NCI-H128 (cell line): ENCODE results near the gene ODF2L.
"Not testable (repeated sequence)": the region's sequence is repeated elsewhere in the genome, so short reads cannot be mapped to it uniquely, and the experiment has no call there.

Experiments used
- DNase-seq: peaks from one replicate; lab custom pipeline; 2025; ENCODE audit not compliant: unreplicated experiment; lab: John Stamatoyannopoulos, UW

ODF2L gene

DNA sequence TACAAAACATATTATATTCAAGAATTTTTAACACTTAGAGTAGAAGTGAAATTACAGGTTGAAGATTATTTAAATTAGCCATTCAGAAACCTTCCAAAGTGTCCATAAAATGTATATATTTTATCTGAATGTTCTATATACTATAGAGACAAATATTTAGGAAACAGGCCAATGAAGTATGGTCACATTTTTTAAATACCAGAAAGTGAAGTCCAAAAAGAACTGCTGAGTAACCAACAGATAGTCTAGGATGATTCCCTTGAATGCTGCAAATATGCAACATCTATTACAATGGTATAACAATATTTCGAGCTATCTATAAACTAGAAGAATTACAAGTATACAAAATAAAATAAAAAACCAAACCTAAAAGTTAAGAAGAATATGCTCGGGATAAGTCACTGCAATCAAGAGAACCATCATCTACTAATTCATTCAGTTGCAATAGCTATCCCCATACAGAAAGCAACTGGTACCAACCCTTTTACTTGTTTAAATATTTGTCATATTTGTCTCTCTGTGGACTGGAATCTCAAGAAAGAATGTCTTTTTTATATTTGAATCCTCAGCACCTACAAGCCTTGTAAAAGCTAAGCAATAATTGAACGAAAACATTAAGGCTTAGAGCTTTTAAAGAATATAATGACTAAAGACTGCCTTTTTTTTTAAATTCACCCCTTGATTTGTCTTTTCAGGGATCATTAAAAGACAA, 8.1 kb downstream of the ODF2L start:
- no peak for DNase-seq

DNA sequence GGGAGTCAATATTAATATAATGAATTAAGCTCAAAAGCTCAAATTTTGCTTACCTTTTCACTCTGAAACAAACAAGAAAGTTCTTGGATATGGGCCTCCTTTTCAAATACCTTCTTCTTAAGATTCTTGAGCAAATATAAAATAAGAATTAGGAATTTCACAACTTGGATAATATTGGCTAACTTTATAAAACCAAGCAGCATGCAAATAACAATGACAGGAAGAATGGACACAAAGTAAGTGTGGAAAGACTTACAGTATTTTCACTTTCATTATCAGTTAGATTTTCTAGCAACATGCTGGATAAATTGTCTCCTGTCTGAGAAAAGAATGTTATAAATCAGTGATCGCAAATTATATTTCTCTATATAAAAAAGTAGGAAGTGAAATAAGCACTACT, 13.2 kb downstream of the ODF2L start:
- DNase-seq, result no peak

DNA sequence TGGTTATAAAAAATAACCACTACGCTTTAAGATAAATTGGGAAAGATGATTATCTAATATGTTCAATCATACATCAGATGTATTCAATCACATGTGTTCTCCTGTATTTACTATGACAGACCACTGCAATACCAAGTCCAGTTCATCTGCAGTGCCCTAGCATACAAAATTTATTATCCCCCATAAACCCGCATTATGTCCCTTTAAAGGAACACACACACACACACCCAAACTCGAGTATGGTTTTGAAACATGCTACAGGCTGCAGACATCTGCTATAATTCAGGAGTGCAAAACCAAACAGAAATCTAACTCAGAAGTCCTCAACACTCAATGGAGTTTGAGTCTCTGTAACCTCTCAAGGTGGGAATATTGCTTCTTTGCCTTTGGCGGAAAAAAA, 14.9 kb downstream of the ODF2L start:
- no peak for DNase-seq

DNA sequence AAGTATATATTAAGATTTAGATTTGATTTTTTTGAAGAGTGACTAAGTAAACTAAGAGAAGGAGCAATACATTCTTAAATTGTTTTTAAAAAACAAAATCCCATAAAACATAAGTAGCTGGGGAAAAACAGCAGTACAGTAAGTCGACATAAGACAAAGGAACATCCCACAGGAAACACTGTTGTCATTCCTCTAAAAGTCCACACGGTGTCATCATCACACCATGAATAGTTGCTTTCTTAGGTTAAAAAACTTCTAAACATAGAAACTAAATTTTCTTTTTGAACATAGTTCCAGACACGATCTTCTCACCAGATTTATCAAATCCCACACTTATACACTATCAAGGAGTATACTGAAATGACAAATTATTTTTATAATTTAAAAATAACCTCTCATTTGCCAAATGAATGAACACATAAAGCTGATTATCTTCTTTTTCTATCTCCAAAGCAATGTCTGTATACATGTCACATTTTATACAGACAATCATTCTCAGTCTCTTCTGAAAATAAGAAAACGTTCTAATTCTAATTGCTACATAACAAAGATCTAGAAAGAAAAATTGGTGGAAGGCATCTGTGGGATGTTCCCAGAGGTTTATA, 15.8 kb downstream of the ODF2L start:
- peak; percentile 5 for DNase-seq

DNA sequence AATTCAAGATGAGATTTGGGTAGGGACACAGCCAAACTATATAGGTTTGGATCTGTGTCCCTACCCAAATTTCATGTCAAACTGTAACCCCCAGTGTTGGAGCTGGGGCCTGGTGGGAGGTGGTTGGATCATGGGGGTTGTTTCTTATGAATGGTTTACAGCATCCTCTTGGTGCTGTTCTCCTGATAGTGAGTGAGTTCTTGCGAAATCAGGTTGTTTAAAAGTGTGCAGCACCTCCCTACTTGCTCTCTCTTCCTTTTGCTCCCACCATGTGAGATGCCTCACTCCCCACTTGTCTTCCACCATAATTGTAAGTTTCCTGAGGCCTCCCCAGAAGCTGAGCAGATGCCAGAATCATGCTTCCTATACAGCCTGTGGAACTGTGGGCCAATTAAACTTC, 17.3 kb downstream of the ODF2L start:
- DNase-seq, result no peak

DNA sequence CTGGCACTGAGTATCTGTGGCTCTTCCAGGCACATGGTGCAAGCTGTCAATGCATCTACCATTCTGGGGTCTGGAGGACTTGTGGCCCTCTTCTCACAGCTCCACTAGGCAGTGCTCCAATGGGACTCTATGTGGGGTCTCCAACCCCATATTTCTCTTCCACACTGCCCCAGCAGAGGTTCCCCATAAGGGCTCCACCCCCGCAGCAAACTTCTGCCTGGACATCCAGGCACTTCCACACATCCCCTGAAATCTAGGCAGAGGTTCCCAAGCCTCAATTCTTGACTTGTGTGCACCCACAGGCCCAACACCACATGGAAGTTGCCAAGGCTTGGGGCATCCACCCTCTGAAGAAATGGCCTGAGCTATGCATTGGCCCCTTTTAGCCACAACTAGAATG, 18.8 kb downstream of the ODF2L start:
- no peak for DNase-seq

DNA sequence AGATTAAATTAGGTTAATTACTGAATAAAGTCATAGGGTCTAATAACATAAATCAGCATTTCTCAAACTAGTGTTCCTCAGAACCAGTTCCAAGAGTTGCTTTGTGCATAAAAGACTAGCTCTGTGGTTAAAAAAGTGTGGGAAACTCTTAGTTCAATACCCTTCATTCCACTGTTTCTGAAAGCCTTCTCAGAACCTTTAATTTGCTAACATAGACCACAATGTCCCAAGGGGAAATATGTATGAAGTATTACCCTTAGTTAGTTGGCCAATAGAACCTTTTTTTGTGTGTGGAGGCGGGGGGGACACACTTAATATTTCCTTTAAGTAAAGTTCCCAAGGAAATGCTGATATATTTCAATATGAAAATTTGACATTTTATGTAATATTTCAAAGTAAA, 20.4 kb downstream of the ODF2L start:
- no peak for DNase-seq

DNA sequence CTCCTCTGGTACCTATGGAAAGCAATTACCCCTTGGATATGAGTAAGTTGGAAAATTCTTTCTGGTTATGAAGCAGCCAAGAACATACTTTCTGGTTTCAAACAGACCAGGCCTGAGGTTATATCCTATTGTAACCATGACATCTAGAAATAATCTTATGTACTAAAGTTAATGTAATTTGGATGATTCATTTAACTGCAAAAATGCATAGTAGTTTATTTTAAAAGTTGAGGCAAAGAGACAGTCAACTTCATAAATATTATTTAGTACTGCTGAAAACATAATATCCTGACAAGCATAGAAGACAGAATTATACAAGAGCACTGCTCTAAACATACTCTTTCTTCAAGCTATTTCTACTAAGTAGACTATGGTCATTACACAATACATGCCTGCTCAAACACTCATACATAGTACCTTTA, 25.5 kb downstream of the ODF2L start:
- DNase-seq, result no peak

DNA sequence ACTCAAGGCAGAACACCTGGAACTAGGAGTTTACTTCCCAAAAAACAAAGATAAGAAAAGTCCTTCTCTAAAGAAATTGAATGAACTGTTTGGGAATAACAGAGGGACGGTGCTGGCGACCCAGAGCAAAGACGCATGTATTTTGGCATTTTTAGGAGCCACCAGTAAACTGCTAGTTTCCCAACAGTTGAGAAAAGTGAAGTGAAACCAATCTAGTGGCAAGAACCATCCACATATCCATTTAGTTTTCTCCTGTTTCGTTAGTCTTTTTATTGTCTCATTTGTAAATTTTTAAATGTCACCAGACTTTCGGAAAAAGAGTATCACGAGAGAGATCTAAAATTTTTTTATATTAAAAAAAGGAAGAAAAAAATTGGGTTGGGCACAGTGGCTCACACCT, 30.2 kb downstream of the ODF2L start:
- no peak for DNase-seq

DNA sequence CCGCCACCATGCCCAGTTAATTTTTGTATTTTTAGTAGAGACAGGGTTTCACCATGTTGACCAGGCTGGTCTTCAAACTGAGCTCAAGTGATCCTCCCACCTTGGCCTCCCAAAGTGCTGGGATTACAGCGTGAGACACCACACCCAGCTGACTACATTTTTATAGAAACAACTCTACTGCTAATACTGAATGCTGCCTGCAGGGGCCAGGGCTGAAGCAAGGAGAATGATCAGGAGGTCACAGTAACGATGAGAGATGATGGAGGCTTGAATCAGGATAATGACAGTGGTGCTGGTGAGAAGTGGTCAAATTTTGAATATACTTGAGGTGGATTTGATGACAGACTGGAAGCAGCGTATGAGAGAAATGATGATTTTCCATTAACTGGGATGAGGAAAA, 33.3 kb downstream of the ODF2L start:
- DNase-seq, result no peak

DNA sequence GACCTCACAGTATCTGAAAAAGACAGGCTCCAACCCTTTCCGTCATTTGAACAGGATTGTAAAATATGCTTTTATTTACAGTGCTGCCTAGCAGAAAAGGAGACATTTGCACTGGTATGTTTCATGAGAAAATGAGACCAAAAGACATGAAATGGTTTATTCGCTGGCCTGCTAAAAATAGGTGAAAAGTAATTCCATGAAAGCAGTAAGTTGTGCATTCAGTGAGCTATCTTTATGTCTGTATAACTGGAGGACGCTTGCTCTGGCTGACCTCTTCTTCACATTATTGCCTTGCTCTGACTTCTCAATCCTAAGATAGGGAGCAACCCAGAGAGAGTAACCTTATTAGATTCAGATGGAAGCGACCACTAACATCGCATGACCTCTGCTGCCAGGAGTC, 38.3 kb downstream of the ODF2L start:
- DNase-seq, result no peak

DNA sequence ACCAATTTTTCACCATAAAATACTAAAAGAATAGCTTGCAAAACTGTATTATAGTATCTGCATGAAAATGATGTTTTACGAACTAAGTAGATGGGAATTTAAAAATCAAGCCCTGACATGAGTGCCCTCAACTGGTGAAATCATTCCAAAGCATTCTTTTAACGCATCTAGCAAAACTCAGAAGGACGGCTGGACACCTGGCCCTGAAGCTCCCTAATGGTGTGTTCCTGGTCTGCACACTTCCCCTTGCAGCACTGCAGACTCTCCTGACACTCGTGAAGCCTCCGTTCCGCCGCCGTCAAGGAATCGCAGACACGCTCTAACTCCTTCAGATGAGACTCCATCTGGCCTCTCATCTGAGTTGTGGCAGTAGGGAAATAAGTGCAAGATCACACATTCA, 39.9 kb downstream of the ODF2L start:
- no peak for DNase-seq

DNA sequence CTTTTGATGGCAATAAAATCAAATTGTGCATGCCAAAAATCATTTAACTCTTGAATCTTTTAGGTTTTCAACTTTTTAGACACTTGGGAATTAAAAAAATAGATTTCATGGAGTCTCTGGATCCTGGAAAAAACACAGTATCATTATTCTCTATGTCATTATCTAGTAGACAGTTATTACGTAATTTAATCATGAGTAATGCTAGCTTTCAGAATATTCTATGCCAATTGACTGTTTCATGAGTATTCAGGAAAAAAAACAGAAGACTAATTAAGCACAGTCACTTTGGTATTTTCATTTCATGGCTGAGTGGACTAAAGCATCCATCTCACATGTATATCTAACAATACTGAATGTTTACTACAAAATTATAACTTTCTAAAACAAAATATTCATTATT, 44.0 kb downstream of the ODF2L start:
- DNase-seq, result no peak

DNA sequence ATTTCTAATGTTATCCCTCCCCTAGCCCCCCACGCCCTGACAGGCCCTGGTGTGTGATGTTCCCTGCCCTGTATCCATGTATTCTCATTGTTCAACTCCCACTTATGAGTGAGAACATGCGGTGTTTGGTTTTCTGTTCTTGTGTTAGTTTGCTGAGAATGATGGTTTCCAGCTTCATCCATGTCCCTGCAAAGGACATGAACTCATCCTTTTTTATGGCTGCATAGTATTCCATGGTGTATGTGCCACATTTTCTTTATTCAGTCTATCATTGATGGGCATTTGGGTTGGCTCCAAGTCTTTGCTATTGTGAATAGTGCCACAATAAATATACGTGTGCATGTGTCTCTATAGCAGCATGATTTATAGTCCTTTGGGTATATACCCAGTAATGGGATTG, 45.9 kb downstream of the ODF2L start:
- not testable (repeated sequence) for DNase-seq

DNA sequence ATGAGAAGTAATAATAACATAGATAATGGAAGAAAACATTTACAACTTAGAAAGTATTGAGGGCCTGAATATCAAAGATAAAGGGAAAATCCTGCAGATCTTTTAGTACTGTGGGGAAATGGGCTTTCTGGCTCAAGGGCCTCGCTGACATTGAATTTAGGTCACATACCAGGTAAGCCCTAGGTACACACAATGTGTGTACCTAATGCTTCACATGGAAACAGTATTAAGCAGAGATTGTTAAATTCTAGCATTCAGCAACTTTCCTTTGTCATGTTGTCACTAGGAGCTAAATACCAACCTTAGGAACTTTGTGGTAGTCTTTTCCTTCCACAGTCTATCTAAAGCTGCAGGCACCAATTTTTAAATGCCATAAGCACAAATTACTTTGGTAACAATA, 49.7 kb downstream of the ODF2L start:
- DNase-seq, result no peak

DNA sequence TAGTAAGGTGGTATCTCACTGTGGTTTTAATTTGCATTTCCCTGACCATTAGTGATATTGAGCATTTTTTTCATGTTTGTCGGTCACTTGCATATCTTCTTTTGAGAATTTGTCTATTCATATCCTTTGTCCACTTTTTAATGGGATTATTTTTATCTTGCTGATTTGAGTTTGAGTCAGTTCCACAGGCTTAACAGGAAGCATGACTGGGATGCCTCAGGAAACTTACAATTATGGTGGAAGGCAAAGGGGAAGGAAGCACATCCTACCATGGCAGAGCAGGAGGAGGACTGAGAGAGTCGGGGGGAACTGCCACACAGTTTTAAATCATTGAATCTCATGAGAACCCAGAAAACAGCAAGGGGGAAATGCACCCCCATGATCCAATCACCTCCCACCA, 51.1 kb downstream of the ODF2L start:
- DNase-seq, result no peak

DNA sequence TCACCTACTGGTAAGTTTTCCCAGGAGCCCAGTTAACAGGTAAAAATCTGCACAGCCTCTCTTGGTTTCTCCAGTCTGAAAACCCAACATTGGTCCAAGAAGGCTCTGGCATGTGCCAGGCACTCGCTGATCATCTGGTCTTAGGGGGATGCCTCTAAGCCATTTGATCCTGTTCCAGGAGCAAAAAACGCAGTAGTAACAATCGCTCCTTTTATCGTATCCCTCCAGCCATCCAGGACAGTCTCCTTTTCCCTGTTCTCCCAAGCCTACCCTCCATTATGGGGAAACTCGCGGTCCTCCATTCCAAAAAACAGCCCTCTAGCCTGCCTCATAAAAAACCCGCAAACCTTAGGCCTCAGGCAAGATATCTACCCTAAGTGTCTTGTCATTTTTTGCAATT, 56.2 kb downstream of the ODF2L start:
- no peak for DNase-seq

DNA sequence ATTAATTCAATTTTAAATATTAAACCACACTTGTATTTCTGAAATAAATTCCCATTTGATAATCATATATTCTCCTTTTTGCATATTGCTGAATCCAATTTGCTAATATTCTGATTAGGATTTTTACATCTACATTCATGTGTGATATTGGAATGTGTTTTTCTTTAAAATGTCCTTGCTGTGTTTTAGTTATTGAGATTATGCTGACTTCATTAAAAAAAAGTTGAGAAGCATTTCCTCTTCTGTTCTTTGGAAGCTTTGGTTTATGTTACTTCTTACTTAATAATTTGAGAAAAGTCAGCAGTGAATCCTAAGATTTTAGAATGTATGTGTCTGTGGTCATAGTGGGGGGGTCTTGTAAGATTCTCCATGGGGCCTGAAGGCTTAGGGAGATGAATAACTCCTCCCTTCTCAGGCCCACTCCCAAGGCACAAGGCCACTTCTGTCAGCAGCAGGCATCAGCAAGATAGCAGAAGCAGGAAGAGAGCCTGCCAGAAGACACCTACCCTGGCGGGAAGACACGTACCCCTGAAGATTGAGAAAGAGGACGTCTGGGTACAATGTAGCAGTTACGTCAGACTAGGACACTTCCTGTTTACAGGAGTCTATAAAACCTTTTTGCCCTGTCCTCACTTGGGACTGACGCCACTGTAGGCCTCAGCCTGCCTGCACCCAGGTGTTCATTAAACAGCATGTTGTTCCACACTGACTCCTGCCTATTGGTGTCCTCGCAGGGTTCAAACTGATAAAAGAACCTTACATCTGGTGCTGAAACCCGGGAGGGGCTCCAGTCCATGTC, 56.9 kb downstream of the ODF2L start:
- no peak for DNase-seq

DNA sequence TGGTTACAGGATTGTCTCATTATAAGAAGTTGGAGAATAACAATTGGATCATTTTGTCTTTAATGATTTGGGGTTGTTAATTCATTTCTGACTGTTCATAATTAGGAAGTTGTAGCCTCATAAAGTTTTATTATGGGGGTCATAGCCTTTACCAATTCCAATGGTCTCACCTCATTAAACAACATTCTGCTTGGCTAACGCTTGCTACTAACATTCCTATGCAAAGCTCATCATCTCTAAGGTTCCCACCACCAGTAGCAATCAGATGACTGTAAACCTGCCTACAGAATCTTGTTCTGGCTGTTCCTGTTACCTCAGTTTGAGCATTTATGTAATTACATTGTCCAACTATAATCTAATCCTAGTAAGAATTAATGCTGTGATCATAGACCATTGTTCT, 60.2 kb downstream of the ODF2L start:
- DNase-seq, result no peak

DNA sequence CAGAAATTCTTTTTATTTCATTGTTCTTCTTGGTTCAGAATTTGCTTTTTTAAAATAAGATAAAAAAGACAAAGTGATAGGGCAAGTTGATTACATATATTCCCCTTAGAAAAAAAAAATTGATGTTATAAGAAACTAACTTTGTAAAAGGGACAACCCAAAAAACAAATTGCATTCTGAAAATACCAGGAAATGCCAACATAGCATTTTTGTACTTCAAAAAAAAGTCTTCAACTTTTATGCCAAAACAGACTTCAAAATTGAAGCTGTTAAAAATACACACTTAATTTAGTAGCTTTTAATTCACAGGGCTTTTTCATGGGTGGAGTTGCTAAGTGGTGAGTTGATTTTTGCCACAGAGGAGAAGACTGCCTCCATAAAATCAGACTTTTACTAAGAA, 70.9 kb downstream of the ODF2L start:
- no peak for DNase-seq

DNA sequence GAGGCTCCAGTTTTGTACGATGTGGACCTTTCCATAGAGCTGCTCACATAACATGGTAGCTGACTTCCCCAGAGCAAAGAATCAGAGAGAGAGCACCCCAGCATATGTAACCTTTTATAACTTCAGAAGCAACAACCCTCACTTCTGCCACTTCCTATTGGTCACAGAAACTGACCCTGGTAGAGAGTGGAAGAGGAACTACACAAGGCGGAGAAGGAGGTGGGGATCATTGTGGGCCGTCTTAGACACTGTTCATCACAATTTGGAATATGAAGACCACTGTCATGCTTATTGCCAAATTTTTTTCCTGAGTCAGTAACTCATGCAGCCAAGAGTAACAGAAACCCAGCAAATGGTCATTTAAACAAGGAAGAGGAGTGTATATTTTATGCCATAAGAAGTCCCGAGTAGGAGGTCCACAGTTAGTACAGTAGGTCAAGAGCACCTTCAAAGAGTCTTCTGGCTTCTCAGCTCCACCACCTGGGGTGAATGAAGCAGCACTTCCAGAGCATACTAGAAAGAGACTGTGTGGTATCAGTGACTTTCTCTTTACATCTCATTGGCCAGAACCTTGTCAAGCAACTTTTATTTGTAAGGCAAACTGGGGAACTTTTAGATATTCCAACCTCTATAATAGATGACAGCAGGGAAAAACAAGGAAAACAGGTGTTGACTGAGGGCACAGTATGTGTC, 71.8 kb downstream of the ODF2L start:
- DNase-seq, result no peak

DNA sequence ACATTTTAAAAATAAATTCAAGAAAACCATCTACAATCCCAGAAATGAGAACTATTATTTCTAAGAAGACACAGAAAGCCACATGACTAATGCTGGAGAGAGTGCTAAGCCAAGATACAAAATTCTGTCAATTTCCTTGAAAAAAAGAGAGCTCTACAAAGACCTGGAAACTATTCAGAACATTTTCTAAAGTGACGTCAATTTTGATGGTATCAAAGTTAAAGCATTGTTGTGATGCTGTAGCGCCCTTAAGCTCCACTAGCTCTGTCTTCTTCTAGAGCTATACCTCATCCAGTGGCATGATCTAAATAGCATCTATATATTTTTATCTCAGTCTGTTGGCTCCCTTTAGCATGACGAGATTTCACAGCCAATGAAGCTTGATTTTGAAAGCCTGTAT, 73.9 kb downstream of the ODF2L start:
- no peak for DNase-seq
